HEK293T (cell line): ENCODE data around the gene ADSS1.

Experiments used
- ARNT ChIP-seq: fragments of 450-650 bp; IDR thresholded peaks from 2 replicates; pipeline ENCODE4 v1.6.1; 2017; ENCODE audit warnings: mild to moderate bottlenecking
- SUZ12 ChIP-seq: fragments of 450-650 bp; IDR thresholded peaks from 2 replicates; pipeline ENCODE4 v1.6.1; 2016; ENCODE audit warnings: mild to moderate bottlenecking
- TARDBP ChIP-seq: fragments of 450-650 bp; IDR thresholded peaks from 2 replicates; pipeline ENCODE4 v1.6.1; 2016

DNA sequence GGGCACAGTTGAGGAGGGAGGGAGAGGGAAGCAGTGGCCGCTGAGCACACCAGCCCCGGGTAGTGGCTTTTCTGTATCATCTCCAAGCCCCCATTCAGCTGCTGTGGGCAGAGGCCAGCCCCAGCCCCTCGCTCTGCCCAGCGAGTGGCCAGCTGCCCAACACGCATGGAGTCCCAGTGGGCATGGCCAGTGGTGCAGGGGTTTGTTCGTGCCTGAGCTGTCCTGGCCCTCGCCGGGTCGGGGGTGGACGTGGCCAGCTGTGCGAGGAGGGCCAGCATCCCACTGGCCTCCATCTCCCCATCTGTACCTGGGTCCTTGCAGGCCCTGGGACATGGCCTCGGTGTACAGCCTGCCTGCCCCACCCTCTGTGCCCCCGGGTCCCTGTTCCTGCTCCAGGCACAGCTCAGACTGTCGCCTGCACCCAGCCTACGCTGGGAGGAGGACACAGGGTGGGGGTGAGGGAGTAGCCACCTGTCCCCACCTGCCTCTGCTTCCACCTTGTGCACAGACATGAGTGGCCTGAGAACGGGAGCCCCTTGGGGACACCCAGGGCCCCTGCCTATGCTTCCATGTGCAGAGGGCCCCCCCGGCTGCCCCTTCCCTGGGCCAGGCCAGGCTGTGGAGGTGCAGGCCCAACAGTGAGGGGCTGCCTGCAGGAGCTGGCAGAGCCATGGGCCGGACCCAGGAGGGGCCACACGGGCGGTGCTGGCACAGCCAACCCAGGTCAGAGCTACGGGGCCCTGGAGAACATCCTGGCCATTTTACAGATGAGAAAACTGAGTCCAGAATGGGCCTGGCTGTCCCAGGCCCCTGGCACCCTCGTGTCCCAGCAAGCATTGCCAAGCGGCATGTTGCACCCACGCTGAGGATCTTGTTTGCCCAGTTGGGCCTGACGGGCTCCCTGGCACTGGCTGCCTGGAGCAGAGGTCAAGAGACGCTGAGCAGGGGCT, 30.3 kb upstream of the ADSS1 start:
- TF ChIP-seq SUZ12 (no peak), ARNT (no peak), TARDBP (no peak)
